NCI-H345 treated with DMSO at 0.1 percent for 48 hours (cell line): ENCODE results near the gene SLC51A.
"Not testable (repeated sequence)": the region's sequence is repeated elsewhere in the genome, so short reads cannot be mapped to it uniquely, and the experiment has no call there.

Experiments used
- DNase-seq: peaks from one replicate; lab custom pipeline; 2025; ENCODE audit not compliant: unreplicated experiment; lab: John Stamatoyannopoulos, UW

Gene SLC51A

GRCh38 chr3:196193133-196193735 lies 23.1 kb upstream of the SLC51A start:
- no peak for DNase-seq

- DNase-seq = no peak
These were observed 22.4 kb upstream of the SLC51A start for GRCh38 chr3:196193736-196194541.

GRCh38 chr3:196194542-196194915 lies 21.8 kb upstream of the SLC51A start:
- DNase-seq = no peak

- no peak for DNase-seq
These were observed 20.6 kb upstream of the SLC51A start for GRCh38 chr3:196195664-196196265.

- no peak for DNase-seq
These were observed 18.8 kb upstream of the SLC51A start for GRCh38 chr3:196197524-196197923.

GRCh38 chr3:196198081-196198675 lies 18.2 kb upstream of the SLC51A start:
- DNase-seq = no peak

- no peak for DNase-seq
These were observed 17.3 kb upstream of the SLC51A start for GRCh38 chr3:196198771-196199753.

DNA sequence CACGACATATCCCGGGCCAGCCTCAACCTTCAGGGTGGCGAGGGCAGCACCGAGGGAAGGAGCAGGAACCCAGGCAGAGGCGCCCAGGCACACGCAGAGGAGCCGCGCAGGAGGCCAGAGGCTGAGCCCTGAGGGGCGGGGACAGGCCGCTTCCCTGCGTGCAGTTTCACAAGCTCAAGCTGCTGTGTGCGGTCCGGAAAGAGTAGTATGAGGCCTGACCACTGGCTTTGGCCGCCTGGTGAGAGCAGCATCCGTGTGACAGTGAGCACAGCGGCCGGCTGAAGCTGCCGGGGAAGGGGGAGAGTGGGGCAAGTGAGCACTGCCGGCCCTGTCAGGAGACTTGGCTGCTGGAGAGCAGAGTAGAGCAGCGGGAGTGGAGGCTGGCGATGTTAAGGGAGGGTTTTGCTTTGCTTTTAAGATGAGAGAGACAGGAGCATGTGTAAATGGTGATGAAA lies 13.8 kb upstream of the SLC51A start:
- DNase-seq = no peak

DNA sequence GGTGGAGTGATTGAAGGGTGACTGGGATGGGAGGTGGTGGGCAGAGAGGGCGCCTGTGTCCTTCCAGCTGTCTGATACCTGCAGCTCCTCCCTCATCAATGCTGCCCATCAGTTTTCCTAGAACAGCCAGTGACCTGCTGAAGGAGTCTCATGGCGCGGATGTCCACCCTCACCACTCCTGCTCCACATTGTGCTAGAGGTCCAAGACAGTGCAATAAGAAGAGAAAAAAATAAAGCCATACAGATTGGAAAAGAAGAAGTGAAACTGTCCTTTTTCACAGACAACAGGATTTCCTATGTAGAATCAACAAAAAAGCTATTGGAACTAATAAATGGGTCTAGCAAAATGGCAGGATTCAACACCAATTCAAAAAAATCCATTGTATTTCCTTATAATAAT lies 12.5 kb upstream of the SLC51A start:
- DNase-seq = no peak

- not testable (repeated sequence) for DNase-seq
These were observed 10.7 kb upstream of the SLC51A start for GRCh38 chr3:196205442-196206205.

GRCh38 chr3:196207159-196207832 lies 9.0 kb upstream of the SLC51A start:
- no peak for DNase-seq

GRCh38 chr3:196207833-196208607 lies 8.3 kb upstream of the SLC51A start:
- DNase-seq = peak; percentile 33

DNA sequence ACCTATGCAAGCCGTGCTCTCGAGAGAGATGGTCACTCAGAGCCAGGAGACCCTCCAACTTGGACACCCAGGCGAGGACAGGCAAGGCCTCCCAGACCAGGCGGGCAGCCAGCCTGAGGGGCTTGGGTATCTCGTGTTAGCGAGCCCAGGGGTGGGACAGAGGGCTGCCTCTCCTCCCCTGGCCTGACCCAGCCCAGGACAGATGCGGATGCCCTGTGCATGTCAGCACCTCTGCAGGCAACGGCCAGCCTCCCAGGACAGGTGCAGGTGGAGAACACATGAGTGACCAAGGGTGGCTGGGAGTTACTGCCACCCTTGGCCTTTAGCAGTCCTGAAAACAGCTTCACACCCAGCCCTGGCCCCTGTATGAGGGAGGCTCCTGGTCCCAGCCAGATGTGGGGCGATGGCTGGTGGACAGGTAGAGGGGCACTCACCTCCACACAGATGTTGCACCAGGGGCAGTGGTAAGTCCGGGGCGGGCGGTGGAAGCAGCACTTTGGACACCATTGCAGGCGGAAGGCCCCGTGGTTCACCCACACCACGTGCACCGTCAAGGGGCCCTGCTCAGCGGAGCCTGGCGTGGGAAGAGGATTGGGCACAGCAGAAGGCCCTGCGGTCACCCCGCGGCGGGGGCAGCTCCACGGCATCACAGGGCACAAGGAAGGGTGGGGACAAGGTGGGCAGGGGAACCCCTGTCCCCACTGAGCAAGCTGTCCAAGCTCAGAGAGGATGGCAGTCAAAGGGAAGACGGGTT lies 7.2 kb upstream of the SLC51A start:
- DNase-seq = no peak

GRCh38 chr3:196209944-196210672 lies 6.2 kb upstream of the SLC51A start:
- not testable (repeated sequence) for DNase-seq

DNA sequence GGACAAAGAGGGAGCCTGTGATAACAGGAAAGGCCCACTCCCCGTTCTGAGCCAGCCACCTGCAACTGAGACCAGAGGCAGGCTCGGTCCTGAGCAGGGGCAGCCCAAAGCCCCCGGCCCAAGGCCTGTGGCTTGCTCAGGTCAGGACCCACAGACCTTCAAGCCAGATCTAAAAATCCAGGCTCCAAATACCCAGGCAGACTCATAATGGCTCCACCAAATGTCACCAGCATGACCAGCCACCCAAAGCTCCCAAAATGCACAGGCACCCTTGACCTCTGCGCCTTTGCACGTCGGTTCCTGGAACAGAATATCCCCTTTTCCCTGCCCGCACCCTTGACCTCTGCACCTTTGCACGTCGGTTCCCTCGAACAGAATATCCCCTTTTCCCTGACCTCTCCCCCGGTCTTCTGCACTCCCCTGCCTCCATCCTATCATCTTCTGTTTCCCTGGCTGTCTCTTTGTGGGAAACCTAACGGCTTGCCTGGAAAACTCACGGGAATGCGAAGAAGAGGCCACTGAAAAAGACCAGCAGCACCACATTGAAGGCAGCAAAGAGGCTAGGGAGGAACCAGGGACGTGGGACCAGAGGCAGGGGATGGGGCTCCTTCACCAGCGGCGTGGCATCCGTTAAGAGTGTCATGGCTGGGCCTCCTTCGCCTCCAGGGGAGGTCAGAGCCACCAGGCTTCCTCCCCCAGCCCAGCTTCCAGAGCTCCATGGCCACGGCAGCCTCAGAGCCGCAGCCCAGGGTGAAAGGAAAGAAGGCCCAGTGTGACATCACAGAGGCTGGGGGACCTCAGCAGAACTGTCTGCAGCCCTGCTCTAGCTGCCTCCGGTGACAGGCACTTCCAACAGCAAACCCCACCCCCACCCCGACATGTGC lies 5.4 kb upstream of the SLC51A start, which contains the start of gene ZDHHC19:
Gene ZDHHC19 (minus strand): TSS at position 728 of the 884 bp plus-strand sequence. CDS start 85 bp downstream, at position 643.
- DNase-seq = no peak
